GM19438 (cell line): Measurements from ENCODE around the gene LRRC59.
"Not testable (repeated sequence)": the region's sequence is repeated elsewhere in the genome, so short reads cannot be mapped to it uniquely, and the experiment has no call there.

ENCODE experiments used
- ATAC-seq: cut with Tn5 transposase; IDR thresholded peaks from one replicate; pipeline ENCODE4 v1.9.1; 2021; ENCODE audit warnings: low read depth; ENCODE audit not compliant: unreplicated experiment

The LRRC59 gene

GRCh38 chr17:50424996-50425681 lies 27.8 kb upstream of the LRRC59 start:
- ATAC-seq, result no peak

- no peak for ATAC-seq
These were observed 27.1 kb upstream of the LRRC59 start for GRCh38 chr17:50424246-50424995.

DNA sequence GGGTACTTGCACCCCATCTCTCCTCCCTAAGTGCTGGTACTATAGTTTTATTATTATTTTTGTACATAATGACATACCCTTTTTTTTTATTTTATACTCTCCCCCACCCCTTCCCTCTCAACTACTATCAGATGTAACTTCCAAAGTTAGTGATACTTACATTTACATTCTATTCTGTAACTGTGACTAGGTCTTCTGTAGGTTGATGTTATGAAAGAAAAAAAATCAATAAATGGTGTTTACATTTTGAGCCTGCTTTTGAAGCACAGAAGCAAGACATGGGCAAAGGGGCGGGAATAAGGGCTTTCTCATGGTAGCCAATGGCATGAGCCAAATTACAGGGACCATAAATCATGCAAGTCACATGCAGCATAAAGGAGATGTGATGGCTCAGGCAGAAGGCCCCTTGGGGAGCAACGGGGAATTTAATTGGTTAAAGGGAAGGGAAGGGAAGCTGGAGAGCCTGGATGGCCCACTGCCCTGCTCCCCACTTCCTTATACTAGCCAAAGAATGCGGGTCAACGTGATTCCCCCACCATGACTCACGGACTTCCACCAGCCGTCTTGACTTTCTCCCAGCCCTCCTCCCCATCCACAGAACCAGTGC lies 26.3 kb upstream of the LRRC59 start:
- no peak for ATAC-seq

DNA sequence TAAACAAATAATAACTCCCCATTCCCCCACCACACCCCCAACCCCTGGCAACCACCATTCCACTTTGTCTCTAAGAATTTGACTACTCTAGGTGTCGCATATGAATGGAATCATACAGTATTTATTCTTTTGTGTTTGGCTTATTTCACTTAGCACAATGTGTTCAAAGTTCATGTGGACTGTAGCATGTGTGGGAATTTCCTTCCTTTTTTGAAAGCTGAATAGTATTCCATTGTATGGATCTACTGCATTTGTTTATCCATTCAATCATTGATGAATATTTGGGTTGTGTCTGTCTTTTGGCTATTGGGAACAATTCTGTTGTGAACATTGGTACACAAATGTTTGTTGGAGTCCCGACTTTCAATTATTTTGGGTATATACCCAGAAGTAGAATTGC lies 25.4 kb upstream of the LRRC59 start:
- no peak for ATAC-seq

GRCh38 chr17:50421308-50422051 lies 24.2 kb upstream of the LRRC59 start:
- no peak for ATAC-seq

- ATAC-seq, result no peak
These were observed 23.2 kb upstream of the LRRC59 start for GRCh38 chr17:50420419-50421112.

DNA sequence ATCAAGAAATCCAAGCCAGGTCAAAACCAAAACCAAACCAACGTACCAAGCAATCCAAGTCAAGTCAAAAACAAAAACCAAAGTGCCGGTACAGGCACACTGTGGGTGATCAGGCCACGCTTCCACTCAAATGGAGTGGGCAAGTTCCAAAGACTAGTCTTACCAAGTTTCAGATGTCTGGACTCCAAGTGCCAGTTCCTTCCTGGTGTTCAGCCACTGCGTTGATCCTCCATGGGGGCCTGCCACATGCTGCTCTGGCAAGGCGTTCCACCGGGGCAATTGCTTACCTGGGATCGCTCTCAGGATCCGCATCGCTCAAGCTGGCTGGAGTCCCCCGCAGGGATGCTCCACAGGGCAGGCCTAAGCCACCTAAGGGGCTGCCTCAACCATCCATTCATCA lies 22.3 kb upstream of the LRRC59 start:
- ATAC-seq, result not testable (repeated sequence)

GRCh38 chr17:50414808-50415207 lies 17.5 kb upstream of the LRRC59 start:
- ATAC-seq, result no peak

GRCh38 chr17:50412188-50412732 lies 14.9 kb upstream of the LRRC59 start:
- ATAC-seq, result no peak

- no peak for ATAC-seq
These were observed 10.6 kb upstream of the LRRC59 start for GRCh38 chr17:50407921-50408320.

DNA sequence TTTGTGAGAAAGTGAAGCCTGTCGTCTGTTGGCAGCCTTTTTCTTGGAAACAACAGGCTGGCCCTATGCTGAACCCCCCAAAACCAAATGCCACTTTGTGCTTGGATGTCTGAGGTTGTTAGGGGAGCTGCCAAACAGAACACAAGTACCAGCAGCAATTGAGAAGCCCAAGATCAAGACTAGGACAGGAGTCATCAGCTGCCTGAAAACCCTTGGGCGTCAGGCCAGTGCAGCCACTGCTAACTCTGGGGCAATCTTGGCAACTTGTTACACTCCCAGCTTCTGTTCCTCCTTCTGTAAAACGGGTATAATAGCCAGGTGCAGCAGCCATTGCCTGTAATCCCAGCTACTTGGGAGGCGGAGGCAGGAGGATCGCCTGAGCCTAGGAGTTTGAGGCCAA lies 9.3 kb upstream of the LRRC59 start:
- ATAC-seq, result no peak

DNA sequence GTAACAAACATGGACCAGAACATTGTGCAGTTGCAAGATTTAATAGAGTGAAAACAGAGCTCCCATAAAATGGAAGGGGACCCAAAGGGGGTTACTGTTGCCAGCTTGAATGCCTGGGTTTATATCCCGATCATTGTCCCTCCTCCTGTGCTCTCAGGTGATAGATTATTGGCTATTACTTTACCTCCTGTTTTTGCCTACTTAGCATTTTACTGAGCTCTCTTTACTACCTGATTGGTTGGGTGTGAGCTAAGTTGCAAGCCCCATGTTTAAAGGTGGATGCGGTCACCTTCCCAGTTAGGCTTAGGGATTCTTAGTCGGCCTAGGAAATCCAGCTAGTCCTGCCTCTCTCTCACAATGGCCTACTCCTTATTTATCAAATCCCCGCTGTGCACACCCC lies 8.0 kb upstream of the LRRC59 start:
- ATAC-seq, result not testable (repeated sequence)

DNA sequence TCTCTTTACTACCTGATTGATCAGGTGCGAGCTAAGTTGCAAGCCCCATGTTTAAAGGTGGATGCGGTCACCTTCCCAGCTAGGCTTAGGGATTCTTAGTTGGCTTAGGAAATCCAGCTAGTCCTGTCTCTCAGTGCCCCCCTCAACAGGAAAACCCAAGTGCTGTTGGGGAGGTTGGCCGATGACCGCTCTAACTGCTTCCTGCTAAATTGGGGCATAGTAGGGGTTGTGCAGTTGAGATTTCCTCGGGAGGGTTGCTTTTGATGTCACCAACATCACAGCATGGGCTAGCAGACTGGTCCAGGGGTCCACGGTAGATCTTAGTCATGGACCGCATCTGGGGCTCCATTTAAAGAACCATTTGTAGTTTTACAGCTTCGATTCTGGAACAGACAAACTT lies 2.3 kb upstream of the LRRC59 start:
- ATAC-seq, result not testable (repeated sequence)

DNA sequence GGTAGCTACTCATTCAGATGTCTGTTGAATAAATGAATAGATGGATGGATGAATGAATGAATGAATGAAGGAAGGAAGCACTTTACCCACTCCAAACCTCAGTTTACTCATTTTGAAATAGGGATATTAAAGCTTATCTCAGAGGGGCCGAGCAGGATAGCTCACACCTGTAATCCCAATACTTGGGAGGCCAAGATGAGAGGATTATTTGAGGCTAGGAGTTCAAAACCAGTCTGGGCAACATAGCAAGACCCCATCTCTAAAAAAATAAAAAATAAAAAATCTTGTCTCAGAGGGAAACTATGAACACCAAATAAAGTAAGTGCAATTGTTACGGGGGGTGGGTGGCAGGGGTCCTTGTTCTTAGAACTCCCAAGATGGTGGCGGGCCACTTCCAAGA lies 1.3 kb upstream of the LRRC59 start:
- ATAC-seq, result not testable (repeated sequence)

- ATAC-seq, result no peak
These were observed 579 bp upstream of the LRRC59 start for GRCh38 chr17:50397919-50398285.

GRCh38 chr17:50396261-50397110 lies 837 bp downstream of the LRRC59 start:
- ATAC-seq, result no peak

- no peak for ATAC-seq
These were observed 2.6 kb downstream of the LRRC59 start for GRCh38 chr17:50394711-50395110.

DNA sequence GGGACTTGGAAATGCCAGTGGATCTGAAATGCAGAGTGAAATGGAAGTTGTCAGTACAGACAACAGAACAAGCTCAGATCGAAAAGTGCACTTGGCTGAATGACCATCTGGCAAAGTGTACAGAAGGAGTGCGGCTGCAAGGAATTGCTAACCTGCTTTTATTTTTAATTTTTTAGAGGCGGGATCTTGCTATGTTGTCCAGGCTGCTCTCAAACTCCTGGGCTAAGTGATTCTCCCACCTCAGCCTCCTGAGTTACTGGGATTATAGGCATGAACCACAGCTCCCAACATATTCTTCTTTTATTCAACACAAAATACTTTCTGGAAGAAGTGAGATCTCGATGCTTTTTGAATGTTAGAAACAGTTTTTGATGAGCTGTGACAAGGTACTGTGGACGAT lies 3.6 kb downstream of the LRRC59 start:
- no peak for ATAC-seq

GRCh38 chr17:50392621-50393020 lies 4.7 kb downstream of the LRRC59 start:
- no peak for ATAC-seq
